B cell (primary cell): ENCODE measurements around the gene LASP1.

Experiments
- EZH2 ChIP-seq: IDR thresholded peaks from 2 replicates; pipeline ENCODE4 v1.6.1; 2012; ENCODE audit warnings: borderline replicate concordance, low read depth, mild to moderate bottlenecking, moderate library complexity, low read length; ENCODE audit not compliant: insufficient read depth, poor library complexity, severe bottlenecking
- TF ChIP-seq, protein P1 (sequence below): fragments of 200-600 bp; IDR thresholded peaks from one replicate; pipeline ENCODE4 v1.8.0; 2022; ENCODE audit warnings: antibody characterized with exemption, mild to moderate bottlenecking

DNA sequence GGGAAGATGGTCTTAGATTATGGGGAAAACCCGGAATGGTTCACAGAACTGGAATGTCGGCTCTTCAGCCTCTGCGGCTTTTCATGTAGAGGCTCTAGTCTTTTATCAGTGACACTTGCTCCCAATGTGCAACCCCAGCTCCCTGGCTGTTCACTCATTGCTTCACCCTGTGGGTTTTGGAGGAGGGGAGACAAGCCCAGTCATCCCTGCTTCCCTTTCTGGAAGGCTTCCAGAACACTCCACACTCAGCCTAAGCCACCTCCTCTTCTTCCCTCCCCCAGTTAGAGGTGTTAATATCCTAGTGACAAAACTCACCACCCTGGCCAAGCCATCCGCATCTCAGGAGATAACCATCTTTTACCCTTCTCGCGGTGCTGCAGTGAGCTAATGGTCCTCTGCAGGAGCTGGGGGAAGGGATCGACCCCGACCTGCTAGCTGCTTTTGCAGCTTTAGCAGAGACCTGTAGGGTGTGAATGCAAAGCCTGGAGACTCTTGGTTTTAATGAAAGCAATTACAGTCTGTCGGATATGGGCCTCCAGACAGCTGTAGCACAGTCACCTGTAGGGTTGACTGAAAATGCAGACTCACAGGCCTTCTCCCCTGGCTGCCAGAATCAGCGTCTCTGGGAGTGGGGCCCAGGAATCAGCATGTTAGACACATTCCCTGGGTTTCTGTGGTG lies 31.3 kb downstream of the LASP1 start:
- TF ChIP-seq, protein P1, sequence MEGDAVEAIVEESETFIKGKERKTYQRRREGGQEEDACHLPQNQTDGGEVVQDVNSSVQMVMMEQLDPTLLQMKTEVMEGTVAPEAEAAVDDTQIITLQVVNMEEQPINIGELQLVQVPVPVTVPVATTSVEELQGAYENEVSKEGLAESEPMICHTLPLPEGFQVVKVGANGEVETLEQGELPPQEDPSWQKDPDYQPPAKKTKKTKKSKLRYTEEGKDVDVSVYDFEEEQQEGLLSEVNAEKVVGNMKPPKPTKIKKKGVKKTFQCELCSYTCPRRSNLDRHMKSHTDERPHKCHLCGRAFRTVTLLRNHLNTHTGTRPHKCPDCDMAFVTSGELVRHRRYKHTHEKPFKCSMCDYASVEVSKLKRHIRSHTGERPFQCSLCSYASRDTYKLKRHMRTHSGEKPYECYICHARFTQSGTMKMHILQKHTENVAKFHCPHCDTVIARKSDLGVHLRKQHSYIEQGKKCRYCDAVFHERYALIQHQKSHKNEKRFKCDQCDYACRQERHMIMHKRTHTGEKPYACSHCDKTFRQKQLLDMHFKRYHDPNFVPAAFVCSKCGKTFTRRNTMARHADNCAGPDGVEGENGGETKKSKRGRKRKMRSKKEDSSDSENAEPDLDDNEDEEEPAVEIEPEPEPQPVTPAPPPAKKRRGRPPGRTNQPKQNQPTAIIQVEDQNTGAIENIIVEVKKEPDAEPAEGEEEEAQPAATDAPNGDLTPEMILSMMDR: no peak
- no peak for TF ChIP-seq EZH2
